HG03521 (cell line): ENCODE results near the gene SLC6A11.

Source experiments
- ATAC-seq: cut with Tn5 transposase; IDR thresholded peaks from one replicate; pipeline ENCODE4 v1.9.1; 2021; ENCODE audit warnings: mild to moderate bottlenecking, moderate library complexity; ENCODE audit not compliant: unreplicated experiment

Gene SLC6A11

DNA sequence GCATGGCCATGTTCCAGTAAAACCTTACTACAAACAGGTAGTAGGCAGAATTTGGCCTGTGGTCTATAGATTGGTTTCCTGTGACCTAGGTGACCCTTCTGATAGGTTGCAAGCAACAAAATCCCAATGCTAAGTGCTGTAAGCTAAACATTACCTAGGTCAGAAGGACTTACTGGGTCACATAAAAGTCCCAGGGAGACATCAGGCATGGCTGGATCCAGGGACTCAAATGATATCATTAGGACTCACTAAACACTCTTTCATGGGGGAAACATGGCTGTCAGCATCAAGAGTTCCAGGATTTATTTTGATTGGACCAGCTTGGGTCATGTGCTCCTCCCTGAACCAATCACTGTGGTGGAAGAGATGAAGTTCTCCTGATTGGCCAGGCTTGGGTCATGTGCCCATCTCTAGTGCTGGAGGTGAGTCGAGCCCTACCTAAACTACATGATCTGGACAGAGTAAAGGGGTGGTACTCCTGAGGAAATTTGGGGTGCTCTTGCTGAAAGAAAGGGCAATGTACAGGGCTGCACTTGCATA lies 159.7 kb downstream of the SLC6A11 start:
- no peak for ATAC-seq

DNA sequence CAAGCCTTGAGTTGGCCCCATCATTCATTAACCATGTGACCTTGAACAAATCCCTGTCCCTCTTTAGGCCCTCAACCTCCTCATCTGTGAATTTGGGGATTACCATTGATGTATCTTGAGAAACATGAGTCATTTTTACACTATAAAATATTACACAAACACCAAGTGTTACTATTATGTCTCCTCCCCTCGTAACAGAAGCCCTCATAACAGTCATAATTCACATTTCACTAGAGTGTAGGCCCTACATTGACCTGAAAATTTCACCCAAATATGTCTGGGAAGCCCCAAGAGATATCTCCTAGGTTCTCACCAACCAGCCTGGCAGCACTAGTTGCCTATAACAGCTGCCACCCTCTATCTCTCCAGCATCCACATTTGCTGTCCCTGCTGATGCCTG lies 160.7 kb downstream of the SLC6A11 start:
- no peak for ATAC-seq

DNA sequence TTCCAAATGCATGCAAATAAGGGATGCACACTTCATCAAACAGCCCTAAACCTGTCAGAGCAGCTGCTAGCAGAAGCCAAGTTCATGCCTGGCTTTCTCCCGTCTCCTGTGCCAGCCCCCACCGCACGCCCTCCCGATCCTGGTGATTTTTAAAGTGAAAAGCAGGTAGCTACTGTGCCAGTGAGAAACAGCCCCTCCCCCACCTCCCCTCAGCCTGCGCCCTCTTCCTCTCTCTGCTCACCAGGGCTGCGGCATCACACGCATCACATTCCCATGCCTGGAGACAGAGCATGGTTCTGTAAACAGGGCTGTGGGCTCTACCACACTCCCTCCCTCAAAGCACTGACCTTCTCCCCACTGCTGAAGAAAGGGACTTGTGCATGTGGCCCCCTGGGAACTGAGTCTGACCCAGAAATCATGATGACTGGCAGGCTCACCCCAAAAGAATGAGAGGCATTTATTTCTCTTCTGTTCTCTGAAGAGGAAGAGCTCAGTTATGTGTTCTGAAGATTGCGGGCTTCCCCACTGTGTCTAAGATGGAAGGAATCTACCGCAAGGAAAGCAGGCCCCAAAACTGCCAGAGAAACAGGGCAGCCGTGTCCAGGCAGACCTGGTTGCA lies 162.0 kb downstream of the SLC6A11 start:
- no peak for ATAC-seq

DNA sequence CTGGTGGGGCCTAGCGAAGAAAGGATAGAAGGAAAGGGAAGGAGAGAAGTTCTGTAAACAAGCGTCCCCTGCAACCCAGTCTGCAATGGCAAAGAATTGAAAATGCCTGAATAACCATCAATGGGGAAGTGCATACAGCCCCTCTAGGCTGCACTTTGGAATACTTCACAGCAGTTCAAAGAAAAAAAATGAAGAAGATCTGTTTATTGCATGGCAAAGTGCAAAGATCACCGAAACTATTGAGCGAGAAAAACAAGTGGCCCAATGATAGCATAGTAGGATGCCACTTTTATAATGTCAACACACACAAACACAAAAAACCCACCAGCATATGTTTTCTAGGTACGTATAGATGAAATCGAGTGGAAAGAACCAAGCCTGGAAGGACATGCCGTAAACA lies 162.9 kb downstream of the SLC6A11 start:
- no peak for ATAC-seq

DNA sequence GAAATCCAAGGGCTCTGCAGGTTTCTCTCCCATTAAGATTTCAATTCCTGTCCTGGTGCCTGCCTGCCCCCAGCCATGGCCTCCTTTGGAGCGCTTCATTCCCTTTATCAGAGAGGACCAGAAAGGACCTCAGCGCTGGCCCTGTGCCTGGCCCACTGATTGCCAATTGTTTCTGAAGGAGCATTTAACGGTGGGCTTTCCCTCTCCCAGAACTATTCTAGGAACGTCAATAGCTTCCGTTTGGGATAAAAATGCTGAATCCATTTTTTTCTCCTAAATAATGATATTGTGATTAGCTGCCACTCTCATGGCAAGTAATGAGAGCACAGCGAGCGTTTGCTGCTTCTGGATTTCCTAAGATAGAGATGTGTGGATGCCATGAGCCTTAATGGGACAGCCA lies 164.3 kb downstream of the SLC6A11 start:
- ATAC-seq, result no peak

DNA sequence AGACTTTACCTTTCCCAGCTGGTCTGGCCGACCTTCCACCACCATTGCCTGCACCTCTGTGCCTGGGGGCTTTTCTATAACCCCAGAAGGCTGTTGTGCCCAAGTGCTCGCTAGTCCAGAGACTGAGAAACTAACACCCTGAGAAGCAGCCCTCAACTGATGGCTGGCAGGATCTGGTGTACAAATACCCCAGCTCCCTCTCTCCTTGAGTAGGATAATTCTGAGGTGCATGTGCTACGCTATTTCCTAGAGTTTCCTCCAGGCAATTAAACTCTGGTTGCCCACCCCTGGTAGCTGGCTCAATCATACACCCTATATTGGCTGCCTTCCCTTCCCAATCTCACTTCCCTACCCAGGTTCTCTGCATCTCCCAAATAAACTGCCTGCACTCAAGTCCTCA lies 165.0 kb downstream of the SLC6A11 start:
- no peak for ATAC-seq

DNA sequence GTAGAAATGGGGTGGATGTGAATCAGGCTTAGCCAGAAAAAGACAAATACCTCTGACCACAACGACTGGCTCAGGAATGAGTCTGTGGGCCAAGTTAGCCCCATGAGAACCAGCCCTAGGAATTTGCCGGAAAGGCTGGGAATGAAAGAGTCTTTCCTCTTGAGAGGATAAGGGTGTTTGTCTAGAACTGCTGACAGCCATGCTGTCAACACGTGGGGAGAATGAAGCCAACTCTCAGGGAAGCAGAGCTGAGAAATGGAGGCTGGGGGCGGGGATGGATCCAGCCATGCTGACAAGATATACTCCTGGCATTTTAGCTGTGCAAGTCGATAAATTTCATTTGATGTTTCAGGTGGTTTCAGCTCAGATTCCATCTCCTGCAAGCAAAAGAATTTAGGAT lies 165.9 kb downstream of the SLC6A11 start:
- no peak for ATAC-seq

DNA sequence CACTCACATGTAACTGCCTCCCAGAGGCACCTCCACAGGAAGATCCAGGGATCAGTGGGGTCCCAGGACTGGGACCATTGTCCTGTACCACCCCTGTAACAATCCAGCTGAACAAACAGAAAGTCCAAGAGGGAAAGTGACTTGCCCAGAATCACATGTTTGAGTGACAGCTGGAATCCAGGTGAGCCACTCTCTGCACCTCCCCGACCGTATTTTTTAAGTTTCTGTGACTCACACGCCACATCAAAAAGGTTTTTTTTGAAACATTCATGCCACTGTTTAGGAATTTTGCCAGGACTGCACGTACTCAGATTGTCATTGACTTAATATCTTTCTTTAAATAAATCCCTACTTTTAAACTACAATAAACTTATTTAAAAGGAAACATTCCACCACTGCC lies 166.8 kb downstream of the SLC6A11 start:
- no peak for ATAC-seq

DNA sequence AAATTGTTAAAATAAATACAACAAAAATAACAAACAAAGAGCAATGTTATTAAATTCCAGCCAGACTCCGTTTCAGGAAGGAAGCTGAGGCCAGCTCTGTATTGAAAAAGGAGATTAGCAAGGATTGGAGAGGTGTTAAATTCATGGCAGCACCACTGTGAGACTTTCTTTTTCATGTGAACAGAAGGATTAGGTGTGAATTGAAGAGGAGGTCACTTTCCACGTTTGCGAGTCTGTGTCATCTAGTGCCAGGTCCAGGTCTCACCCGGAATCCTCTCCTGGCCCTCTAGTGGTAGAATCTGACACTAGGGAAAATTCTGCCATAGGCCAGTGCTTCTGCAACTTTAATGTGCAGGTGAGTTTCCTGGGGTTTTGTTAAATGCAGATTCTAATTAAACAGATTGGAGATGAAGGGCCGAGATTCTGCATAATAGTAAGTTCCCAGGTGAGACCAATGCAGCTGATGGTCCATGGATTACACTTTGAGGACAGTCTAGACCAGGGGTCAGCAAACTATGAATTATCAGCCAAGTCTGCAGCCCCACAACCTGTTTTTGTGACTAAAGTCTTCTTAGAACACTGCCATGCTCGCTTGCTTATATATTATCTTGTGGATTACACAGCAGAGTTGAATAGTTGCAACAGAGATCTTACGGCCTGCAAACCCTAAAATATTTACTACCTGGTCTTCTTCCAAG lies 167.3 kb downstream of the SLC6A11 start:
- ATAC-seq, result no peak

DNA sequence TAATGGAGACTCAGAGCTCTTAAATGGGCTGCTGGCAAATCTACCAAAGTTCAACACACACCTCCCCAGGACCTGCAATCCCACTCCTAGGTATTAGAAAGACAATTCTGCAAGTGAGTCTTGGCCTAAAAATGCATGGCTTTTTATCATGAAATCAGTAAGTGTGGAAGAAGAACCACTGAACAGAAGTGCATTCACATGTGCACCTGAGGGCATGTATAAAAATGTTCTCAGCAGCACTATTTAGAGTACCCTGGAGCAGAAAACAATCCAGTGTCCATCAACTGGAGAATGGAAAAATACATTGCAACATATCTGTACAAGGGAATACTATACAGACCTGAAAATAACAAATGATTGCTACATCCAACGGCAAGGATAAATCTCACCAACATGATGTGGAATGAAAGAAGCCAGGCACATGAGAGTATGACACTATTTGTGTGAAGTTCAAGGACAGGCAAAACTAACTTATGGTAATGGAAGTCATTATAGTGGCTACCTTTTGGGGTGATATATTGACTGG lies 168.4 kb downstream of the SLC6A11 start:
- ATAC-seq, result no peak

DNA sequence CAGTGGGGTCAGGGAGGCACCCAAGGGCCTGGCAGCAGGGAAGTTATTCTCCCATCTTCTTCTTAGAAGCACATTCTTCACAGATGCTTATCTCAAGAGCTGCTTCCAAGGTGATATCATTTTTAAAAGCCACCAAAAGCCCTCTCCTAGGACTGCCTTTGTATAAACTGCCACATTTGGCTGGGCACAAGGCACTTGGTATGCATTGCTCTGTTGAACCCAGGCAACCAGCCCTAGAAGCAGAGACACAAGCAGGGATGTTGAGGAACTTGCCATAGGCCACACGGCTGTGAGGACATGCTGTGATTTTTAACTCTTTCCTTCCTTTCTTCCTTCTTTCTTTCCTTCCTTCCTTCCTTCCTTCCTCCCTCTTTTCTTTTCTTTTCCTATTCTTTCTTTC lies 169.2 kb downstream of the SLC6A11 start:
- ATAC-seq, result no peak

DNA sequence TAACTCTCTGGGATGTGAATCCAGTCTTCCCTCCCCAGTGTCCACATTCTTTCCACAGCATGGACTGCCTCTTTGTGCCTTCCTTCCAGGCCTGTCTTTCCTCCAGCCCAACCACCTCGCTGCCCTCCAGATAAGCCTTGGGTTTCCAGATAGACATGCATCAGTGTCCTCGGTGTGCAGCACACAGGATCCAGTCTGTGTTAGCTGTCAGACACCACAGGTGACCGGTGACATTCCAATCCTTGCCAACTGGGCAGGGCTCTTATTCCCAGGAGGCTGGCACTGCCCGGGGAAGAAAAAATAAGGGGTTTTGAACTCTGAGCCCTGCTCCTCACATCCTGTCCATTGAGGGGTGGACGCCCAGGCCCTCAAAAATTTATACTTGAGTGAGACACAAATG lies 170.6 kb downstream of the SLC6A11 start:
- ATAC-seq, result no peak

DNA sequence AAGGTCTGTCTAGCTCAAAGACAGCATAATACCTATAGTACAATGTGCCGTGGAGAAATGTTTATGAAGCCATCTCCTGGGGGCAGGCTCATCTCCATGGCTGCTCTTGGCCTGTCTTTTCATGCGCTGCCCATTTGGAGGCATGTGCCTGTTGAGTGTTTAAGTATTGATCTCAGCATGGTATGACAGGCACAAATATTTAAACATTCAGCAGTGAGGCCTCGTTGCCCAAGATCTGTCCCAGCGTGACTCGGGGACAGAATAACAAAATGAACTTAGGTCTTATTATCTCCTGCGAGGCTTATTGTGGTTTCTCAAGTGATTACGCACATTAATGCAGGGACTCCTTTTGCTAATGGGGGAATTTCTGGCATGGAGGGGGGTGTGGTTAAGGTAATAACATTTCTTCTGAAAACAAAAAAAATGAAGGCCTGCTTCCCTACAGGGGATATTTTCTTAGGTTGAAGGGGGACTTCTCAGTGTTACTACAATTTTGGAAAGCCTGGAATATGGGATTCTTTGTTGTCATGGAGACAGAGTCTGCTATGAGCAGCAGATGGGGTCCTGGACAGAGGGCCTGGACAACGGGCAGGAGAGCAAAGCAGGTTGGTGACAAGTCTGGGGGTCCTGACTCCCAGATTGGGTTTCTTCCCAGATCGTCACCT lies 172.1 kb downstream of the SLC6A11 start:
- no peak for ATAC-seq

DNA sequence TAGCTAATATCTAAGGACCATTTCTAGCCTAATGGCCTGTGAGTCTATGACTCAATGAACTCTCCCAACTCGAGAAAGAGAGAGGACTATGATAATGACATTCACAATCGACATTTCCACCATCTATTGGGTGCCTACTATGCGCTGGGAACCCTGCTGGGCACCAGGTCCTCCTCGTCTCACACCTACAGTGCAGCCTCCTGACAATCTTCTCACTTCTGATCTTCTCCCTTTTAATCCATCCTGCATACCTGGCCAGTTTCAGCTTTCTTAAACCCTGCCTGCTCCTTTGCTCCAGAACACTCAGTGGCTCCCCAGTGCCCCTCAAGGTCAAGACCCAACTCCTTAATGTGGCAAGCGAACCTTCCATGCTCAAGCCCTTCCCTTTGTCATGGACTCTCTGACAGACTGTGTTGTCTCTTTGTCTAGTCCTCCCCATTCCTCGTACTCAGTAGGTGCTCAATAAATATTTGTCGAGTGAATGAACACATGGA lies 173.0 kb downstream of the SLC6A11 start:
- ATAC-seq, result no peak
